SW480 (cell line): ENCODE measurements around the gene GPSM1.
"Not testable (repeated sequence)": the region's sequence is repeated elsewhere in the genome, so short reads cannot be mapped to it uniquely, and the experiment has no call there.

Experiments
- DNase-seq: peaks from one replicate; pipeline ENCODE4 v3.0.0-alpha.2; 2016; ENCODE audit warnings: low spot score

Gene GPSM1

GRCh38 chr9:136318111-136318775, 9.1 kb upstream of the GPSM1 start:
- DNase-seq = no peak

- DNase-seq = no peak
These were observed 8.5 kb upstream of the GPSM1 start for GRCh38 chr9:136318776-136319241.

GRCh38 chr9:136319244-136319643, 8.1 kb upstream of the GPSM1 start:
- not testable (repeated sequence) for DNase-seq

- not testable (repeated sequence) for DNase-seq
These were observed 7.4 kb upstream of the GPSM1 start for GRCh38 chr9:136319955-136320354.

GRCh38 chr9:136320972-136321371, 6.4 kb upstream of the GPSM1 start:
- not testable (repeated sequence) for DNase-seq

GRCh38 chr9:136321561-136321960, 5.8 kb upstream of the GPSM1 start:
- DNase-seq = no peak

GRCh38 chr9:136322756-136323330, 4.5 kb upstream of the GPSM1 start:
- no peak for DNase-seq

GRCh38 chr9:136323371-136323789, 4.0 kb upstream of the GPSM1 start:
- peak; percentile 49 for DNase-seq

- DNase-seq = no peak
These were observed 2.6 kb upstream of the GPSM1 start for GRCh38 chr9:136324501-136325300.

- no peak for DNase-seq
These were observed 2.0 kb upstream of the GPSM1 start for GRCh38 chr9:136325358-136325757.

GRCh38 chr9:136326061-136326760, 1.1 kb upstream of the GPSM1 start:
- no peak for DNase-seq

GRCh38 chr9:136326761-136327303, 507 bp upstream of the GPSM1 start:
- DNase-seq = no peak

- DNase-seq = peak; percentile 67
These were observed 777 bp downstream of the GPSM1 start for GRCh38 chr9:136328011-136328621.

- no peak for DNase-seq
These were observed 1.3 kb downstream of the GPSM1 start for GRCh38 chr9:136328622-136329041.

- DNase-seq = no peak
These were observed 1.9 kb downstream of the GPSM1 start for GRCh38 chr9:136329211-136329627.

GRCh38 chr9:136329636-136330405, 2.5 kb downstream of the GPSM1 start:
- DNase-seq = no peak

GRCh38 chr9:136330406-136330990, 3.2 kb downstream of the GPSM1 start:
- DNase-seq = no peak

GRCh38 chr9:136331030-136331429, 3.7 kb downstream of the GPSM1 start:
- no peak for DNase-seq

- DNase-seq = no peak
These were observed 4.5 kb downstream of the GPSM1 start for GRCh38 chr9:136331556-136332481.
